HG02981 (cell line): ENCODE measurements around the gene ADAMTS10.
"Not testable (repeated sequence)": the region's sequence is repeated elsewhere in the genome, so short reads cannot be mapped to it uniquely, and the experiment has no call there.

ENCODE experiments used
- ATAC-seq: cut with Tn5 transposase; IDR thresholded peaks from one replicate; pipeline ENCODE4 v1.9.1; 2021; ENCODE audit warnings: mild to moderate bottlenecking, moderate library complexity; ENCODE audit not compliant: unreplicated experiment

The ADAMTS10 gene

GRCh38 chr19:8596168-8596567 lies 14.3 kb downstream of the ADAMTS10 start:
- no peak for ATAC-seq

- no peak for ATAC-seq
Observed at GRCh38 chr19:8595651-8596050, 14.9 kb downstream of the ADAMTS10 start.

GRCh38 chr19:8593931-8594330 lies 16.6 kb downstream of the ADAMTS10 start:
- no peak for ATAC-seq

GRCh38 chr19:8592231-8593009 lies 18.1 kb downstream of the ADAMTS10 start:
- no peak for ATAC-seq

- no peak for ATAC-seq
Observed at GRCh38 chr19:8589177-8589714, 21.3 kb downstream of the ADAMTS10 start.

- no peak for ATAC-seq
Observed at GRCh38 chr19:8585894-8586750, 24.4 kb downstream of the ADAMTS10 start.

- no peak for ATAC-seq
Observed at GRCh38 chr19:8584965-8585893, 25.3 kb downstream of the ADAMTS10 start.

- ATAC-seq, result no peak
Observed at GRCh38 chr19:8580710-8581281, 29.7 kb downstream of the ADAMTS10 start.

- ATAC-seq, result no peak
Observed at GRCh38 chr19:8578642-8579265, 31.8 kb downstream of the ADAMTS10 start.

GRCh38 chr19:8577741-8578140 lies 32.8 kb downstream of the ADAMTS10 start:
- ATAC-seq, result no peak

- no peak for ATAC-seq
Observed at GRCh38 chr19:8577247-8577646, 33.3 kb downstream of the ADAMTS10 start, which contains the start of gene MYO1F. Gene MYO1F (minus strand): TSS chr19:8577442. CDS start chr19:8577309, 133 bp downstream.

- no peak for ATAC-seq
Observed at GRCh38 chr19:8576273-8576993, 34.1 kb downstream of the ADAMTS10 start.

GRCh38 chr19:8575467-8575997 lies 35.0 kb downstream of the ADAMTS10 start:
- ATAC-seq, result no peak

- ATAC-seq, result not testable (repeated sequence)
Observed at GRCh38 chr19:8574619-8574922, 35.9 kb downstream of the ADAMTS10 start.

GRCh38 chr19:8573316-8573715 lies 37.2 kb downstream of the ADAMTS10 start:
- no peak for ATAC-seq

GRCh38 chr19:8571006-8571411 lies 39.5 kb downstream of the ADAMTS10 start:
- ATAC-seq, result no peak

- ATAC-seq, result peak; percentile 67
Observed at GRCh38 chr19:8569066-8569771, 41.3 kb downstream of the ADAMTS10 start.

- no peak for ATAC-seq
Observed at GRCh38 chr19:8567522-8568172, 42.9 kb downstream of the ADAMTS10 start.
